ENCODE results near the gene CREBRF.
"Not testable (repeated sequence)": the region's sequence is repeated elsewhere in the genome, so short reads cannot be mapped to it uniquely, and the experiment has no call there.

Gene CREBRF

GRCh38 chr5:173057062-173057924 is 1.1 kb downstream of the CREBRF start:
- no peak for TF ChIP-seq CTCF (IDR thresholded peaks at IDR 0.05; ENCODE audit: insufficient read depth, missing control alignments)
- DNase-seq (ENCODE audit: insufficient read length, low spot score) (peak; percentile 84), FAIRE-seq (no peak)

DNA sequence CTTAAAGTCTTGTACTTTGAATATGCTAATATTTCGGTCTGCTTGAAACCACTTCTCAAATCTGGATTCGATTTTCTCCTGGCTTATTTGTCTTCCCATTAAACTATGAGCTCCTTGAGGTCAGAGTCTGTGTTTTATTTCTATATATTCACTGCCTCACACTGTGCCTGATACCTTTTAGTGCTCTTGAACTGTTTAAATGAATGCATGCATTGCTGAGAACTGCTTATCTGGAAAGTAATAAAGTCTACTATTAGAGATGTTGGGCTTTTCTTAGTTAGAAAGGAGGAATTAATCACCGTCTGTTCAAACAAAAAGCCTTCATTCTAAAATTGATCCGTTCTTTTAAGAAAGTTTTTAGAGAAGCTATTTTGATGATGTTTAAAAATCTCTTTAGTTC is 6.0 kb downstream of the CREBRF start:
- DNase-seq (ENCODE audit: insufficient read length, low spot score) (no peak), FAIRE-seq (no peak)
- TF ChIP-seq CTCF (IDR thresholded peaks at IDR 0.05; ENCODE audit: insufficient read depth, missing control alignments), result no peak

GRCh38 chr5:173065155-173065554 is 9.0 kb downstream of the CREBRF start:
- DNase-seq (ENCODE audit: insufficient read length, low spot score), result no peak
- TF ChIP-seq CTCF (IDR thresholded peaks at IDR 0.05; ENCODE audit: insufficient read depth, missing control alignments), result no peak
- no peak for FAIRE-seq

- DNase-seq (ENCODE audit: insufficient read length, low spot score) (no peak), FAIRE-seq (no peak)
- TF ChIP-seq CTCF (IDR thresholded peaks at IDR 0.05; ENCODE audit: insufficient read depth, missing control alignments), result no peak
These were observed 13.5 kb downstream of the CREBRF start for GRCh38 chr5:173069671-173070070.

GRCh38 chr5:173075137-173075843 is 19.1 kb downstream of the CREBRF start:
- FAIRE-seq (no peak), DNase-seq (ENCODE audit: insufficient read length, low spot score) (no peak)
- TF ChIP-seq CTCF (IDR thresholded peaks at IDR 0.05; ENCODE audit: insufficient read depth, missing control alignments), result no peak

- FAIRE-seq, result no peak
- DNase-seq (ENCODE audit: insufficient read length, low spot score), result no peak
- no peak for TF ChIP-seq CTCF (IDR thresholded peaks at IDR 0.05; ENCODE audit: insufficient read depth, missing control alignments)
These were observed 19.8 kb downstream of the CREBRF start for GRCh38 chr5:173075970-173076369.

DNA sequence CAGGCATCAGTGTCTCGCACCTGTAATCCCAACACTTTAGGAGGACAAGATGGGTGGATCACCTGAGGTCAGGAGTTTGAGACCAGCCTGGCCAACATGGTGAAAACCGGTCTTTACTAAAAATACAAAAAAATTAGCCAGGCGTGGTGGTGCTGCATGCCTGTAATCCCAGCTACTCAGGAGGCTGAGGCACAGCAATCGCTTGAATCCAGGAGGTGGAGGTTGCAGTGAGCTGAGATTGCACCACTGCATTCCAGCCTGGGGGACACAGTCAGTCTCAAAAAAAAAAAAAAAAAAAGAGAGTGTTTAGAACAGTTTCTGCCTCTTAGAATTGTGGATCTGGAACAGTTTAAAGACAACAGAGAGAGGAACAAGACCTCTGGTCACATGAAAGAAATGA is 20.3 kb downstream of the CREBRF start:
- FAIRE-seq; DNase-seq (ENCODE audit: insufficient read length, low spot score): not testable (repeated sequence)

Data from D721Med (cell line).